GM03348 (cell line): ENCODE results near the gene FBXO5.
"Not testable (repeated sequence)": the region's sequence is repeated elsewhere in the genome, so short reads cannot be mapped to it uniquely, and the experiment has no call there.

Experiments
- DNase-seq: peaks from one replicate; pipeline ENCODE4 v3.0.0; 2012; ENCODE audit warnings: low spot score

Gene FBXO5

GRCh38 chr6:152993431-152993830, 10.6 kb upstream of the FBXO5 start:
- no peak for DNase-seq

GRCh38 chr6:152986978-152987377, 4.1 kb upstream of the FBXO5 start:
- DNase-seq, result no peak

- not testable (repeated sequence) for DNase-seq
Measured at GRCh38 chr6:152985300-152985699, 2.5 kb upstream of the FBXO5 start.

- peak; percentile 6 for DNase-seq
Measured at GRCh38 chr6:152984513-152984872, 1.7 kb upstream of the FBXO5 start.

- peak; percentile 58 for DNase-seq
Measured at GRCh38 chr6:152983637-152984512, 1.0 kb upstream of the FBXO5 start.

GRCh38 chr6:152981989-152982903, 595 bp downstream of the FBXO5 start:
- DNase-seq, result peak; percentile 17

- DNase-seq, result no peak
Measured at GRCh38 chr6:152981219-152981618, 1.6 kb downstream of the FBXO5 start.

- DNase-seq, result no peak
Measured at GRCh38 chr6:152980656-152981055, 2.2 kb downstream of the FBXO5 start.

GRCh38 chr6:152979116-152979515, 3.7 kb downstream of the FBXO5 start:
- no peak for DNase-seq

- DNase-seq, result no peak
Measured at GRCh38 chr6:152978058-152978457, 4.8 kb downstream of the FBXO5 start.

- DNase-seq, result no peak
Measured at GRCh38 chr6:152977556-152977955, 5.3 kb downstream of the FBXO5 start.

GRCh38 chr6:152976749-152977148, 6.1 kb downstream of the FBXO5 start:
- DNase-seq, result no peak

- DNase-seq, result no peak
Measured at GRCh38 chr6:152975204-152975915, 7.5 kb downstream of the FBXO5 start.

- DNase-seq, result no peak
Measured at GRCh38 chr6:152973916-152974315, 8.9 kb downstream of the FBXO5 start.

- no peak for DNase-seq
Measured at GRCh38 chr6:152969688-152970418, 13.0 kb downstream of the FBXO5 start.

GRCh38 chr6:152966168-152966894, 16.5 kb downstream of the FBXO5 start:
- DNase-seq, result not testable (repeated sequence)

GRCh38 chr6:152959333-152959732, 23.5 kb downstream of the FBXO5 start:
- DNase-seq, result no peak

- no peak for DNase-seq
Measured at GRCh38 chr6:152957796-152958195, 25.0 kb downstream of the FBXO5 start.

GRCh38 chr6:152954443-152954842, 28.4 kb downstream of the FBXO5 start:
- no peak for DNase-seq

GRCh38 chr6:152952866-152953509, 29.9 kb downstream of the FBXO5 start:
- DNase-seq, result peak; percentile 63
